ENCODE data around the gene TP53I11.

The TP53I11 gene

GRCh38 chr11:44988981-44989635, 38.4 kb upstream of the TP53I11 start:
- TF ChIP-seq RAD21 (IDR thresholded peaks at IDR 0.05; ENCODE audit: low read depth) (no peak), ZBTB7A (IDR thresholded peaks at IDR 0.05; ENCODE audit: low read depth) (no peak), EP300 (IDR thresholded peaks at IDR 0.05; ENCODE audit: borderline replicate concordance) (no peak), TEAD4 (IDR thresholded peaks at IDR 0.05) (no peak), REST (IDR thresholded peaks at IDR 0.05; ENCODE audit: low read depth) (no peak)

DNA sequence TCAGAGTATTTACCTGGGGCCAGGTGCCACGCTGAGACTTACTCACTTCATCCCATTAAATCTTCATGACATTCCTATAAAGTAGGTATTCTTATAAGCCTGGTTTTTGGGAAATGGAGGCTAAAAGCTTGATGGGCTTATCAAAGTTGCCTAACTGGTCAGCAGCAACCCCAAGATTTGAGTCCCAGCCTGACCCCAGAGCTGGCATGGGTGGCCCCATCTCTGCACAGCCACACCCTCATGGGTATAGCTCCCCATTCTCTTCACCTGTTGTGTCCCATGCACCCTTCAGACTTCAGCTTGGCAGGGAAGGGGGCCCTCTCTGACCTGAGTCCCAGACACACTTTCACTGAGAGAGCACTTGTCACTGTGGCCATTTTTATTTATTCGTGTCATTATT, 37.4 kb upstream of the TP53I11 start:
- no peak for TF ChIP-seq EGR1 (IDR thresholded peaks at IDR 0.05)
- no peak for TF ChIP-seq YY1 (IDR thresholded peaks at IDR 0.05; ENCODE audit: low read depth)
- TF ChIP-seq RAD21 (IDR thresholded peaks at IDR 0.05; ENCODE audit: low read depth) = no peak
- no peak for TF ChIP-seq REST (IDR thresholded peaks at IDR 0.05; ENCODE audit: low read depth)
- TF ChIP-seq, protein P1, sequence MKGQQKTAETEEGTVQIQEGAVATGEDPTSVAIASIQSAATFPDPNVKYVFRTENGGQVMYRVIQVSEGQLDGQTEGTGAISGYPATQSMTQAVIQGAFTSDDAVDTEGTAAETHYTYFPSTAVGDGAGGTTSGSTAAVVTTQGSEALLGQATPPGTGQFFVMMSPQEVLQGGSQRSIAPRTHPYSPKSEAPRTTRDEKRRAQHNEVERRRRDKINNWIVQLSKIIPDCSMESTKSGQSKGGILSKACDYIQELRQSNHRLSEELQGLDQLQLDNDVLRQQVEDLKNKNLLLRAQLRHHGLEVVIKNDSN (IDR thresholded peaks at IDR 0.05) = no peak
- no peak for TF ChIP-seq EP300 (IDR thresholded peaks at IDR 0.05; ENCODE audit: borderline replicate concordance)

GRCh38 chr11:44987506-44987905, 36.8 kb upstream of the TP53I11 start:
- TF ChIP-seq, protein P2, sequence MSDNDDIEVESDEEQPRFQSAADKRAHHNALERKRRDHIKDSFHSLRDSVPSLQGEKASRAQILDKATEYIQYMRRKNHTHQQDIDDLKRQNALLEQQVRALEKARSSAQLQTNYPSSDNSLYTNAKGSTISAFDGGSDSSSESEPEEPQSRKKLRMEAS (IDR thresholded peaks at IDR 0.05) = no peak
- TF ChIP-seq YY1 (IDR thresholded peaks at IDR 0.05; ENCODE audit: low read depth) (no peak), REST (IDR thresholded peaks at IDR 0.05; ENCODE audit: low read depth) (no peak), RAD21 (IDR thresholded peaks at IDR 0.05; ENCODE audit: low read depth) (no peak), CEBPB (IDR thresholded peaks at IDR 0.05) (no peak)

GRCh38 chr11:44986315-44986714, 35.6 kb upstream of the TP53I11 start:
- TF ChIP-seq REST (IDR thresholded peaks at IDR 0.05; ENCODE audit: low read depth) (no peak), TEAD4 (IDR thresholded peaks at IDR 0.05) (no peak), NFIC (IDR thresholded peaks at IDR 0.05) (no peak), TCF12 (IDR thresholded peaks at IDR 0.05; ENCODE audit: low read depth) (no peak), EP300 (IDR thresholded peaks at IDR 0.05; ENCODE audit: borderline replicate concordance) (no peak), YY1 (IDR thresholded peaks at IDR 0.05; ENCODE audit: low read depth) (no peak), ZBTB7A (IDR thresholded peaks at IDR 0.05; ENCODE audit: low read depth) (no peak), RAD21 (IDR thresholded peaks at IDR 0.05; ENCODE audit: low read depth) (no peak), CEBPB (IDR thresholded peaks at IDR 0.05) (no peak), EGR1 (IDR thresholded peaks at IDR 0.05) (no peak), FOXM1 (IDR thresholded peaks at IDR 0.05; ENCODE audit: borderline replicate concordance, low read depth) (no peak)
- TF ChIP-seq, protein P1 (IDR thresholded peaks at IDR 0.05) = no peak

All from Ishikawa (cell line).